C4-2B (cell line): Measurements from ENCODE around the gene RASGRP3.

Experiments
- ZFX ChIP-seq: fragments of 450-650 bp; IDR thresholded peaks from 2 replicates; pipeline ENCODE4 v1.6.1; 2017
- TF ChIP-seq, protein P1 (sequence below): fragments of 450-650 bp; conservative IDR thresholded peaks from 2 replicates; pipeline ENCODE4 v1.5.1; 2017; ENCODE audit warnings: mild to moderate bottlenecking

DNA sequence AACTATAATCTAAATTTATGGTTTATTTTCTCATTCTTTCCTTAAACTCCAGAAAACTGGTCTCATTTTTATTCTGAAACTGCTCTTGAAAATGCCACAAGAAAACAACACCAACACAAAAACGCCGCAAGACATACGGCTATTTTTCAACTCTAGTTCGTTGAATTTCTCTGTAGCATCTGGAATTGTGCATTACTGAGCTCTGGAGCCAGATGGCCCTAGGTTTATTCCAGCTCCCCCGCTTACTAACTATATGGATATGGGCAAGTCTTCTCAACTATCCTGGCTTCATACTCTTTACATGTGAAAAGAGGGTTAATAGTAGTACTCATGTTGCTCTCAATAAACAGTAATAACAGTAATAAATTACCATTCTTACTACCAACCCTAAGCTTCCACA, 102.8 kb downstream of the RASGRP3 start:
- TF ChIP-seq, protein P1, sequence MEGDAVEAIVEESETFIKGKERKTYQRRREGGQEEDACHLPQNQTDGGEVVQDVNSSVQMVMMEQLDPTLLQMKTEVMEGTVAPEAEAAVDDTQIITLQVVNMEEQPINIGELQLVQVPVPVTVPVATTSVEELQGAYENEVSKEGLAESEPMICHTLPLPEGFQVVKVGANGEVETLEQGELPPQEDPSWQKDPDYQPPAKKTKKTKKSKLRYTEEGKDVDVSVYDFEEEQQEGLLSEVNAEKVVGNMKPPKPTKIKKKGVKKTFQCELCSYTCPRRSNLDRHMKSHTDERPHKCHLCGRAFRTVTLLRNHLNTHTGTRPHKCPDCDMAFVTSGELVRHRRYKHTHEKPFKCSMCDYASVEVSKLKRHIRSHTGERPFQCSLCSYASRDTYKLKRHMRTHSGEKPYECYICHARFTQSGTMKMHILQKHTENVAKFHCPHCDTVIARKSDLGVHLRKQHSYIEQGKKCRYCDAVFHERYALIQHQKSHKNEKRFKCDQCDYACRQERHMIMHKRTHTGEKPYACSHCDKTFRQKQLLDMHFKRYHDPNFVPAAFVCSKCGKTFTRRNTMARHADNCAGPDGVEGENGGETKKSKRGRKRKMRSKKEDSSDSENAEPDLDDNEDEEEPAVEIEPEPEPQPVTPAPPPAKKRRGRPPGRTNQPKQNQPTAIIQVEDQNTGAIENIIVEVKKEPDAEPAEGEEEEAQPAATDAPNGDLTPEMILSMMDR: no peak
- no peak for TF ChIP-seq ZFX
